Stomach (tissue), 9 donors: ENCODE data around the gene SMARCD2. TPM values are rescaled to one million over a fixed set of nuclear protein-coding genes. Genes with fewer than 3 reads are reported as not detected.

ENCODE experiments used
- DNase-seq, 2 donors: peaks; one replicate each; pipeline versions ENCODE4 v3.0.0 to v3.0.0-alpha.2; 2013 to 2019
- H3K27ac ChIP-seq, 5 donors: fragments of 200-600 bp in 4 of 5; sonication (generic) in 4 of 5; one replicate each; pipeline ENCODE4 v1.5.1; 2013 to 2019; ENCODE audit warnings: mild to moderate bottlenecking in 1 of 5, moderate library complexity in 1 of 5
- H3K27me3 ChIP-seq, 3 donors: fragments of 200-600 bp; sonication (generic); one replicate each; pipeline ENCODE4 v1.5.1; 2017 to 2019; ENCODE audit warnings: mixed run types in 1 of 3
- H3K36me3 ChIP-seq, 4 donors: fragments of 200-600 bp; sonication (generic); 1 replicate in 3 of 4; 2 replicates in 1 of 4; pipeline ENCODE4 v1.5.1; 2016 to 2019
- H3K4me1 ChIP-seq, 4 donors: fragments of 200-600 bp; sonication (generic); one replicate each; pipeline ENCODE4 v1.5.1; 2016 to 2019
- H3K4me3 ChIP-seq, 4 donors: fragments of 200-600 bp; sonication (generic) in 3 of 4; one replicate each; pipeline ENCODE4 v1.5.1; 2016 to 2019; ENCODE audit warnings: mild to moderate bottlenecking in 1 of 4
- H3K9me3 ChIP-seq, 4 donors: fragments of 200-600 bp; sonication (generic); one replicate each; pipeline ENCODE4 v1.5.1; 2016 to 2019
- EP300 ChIP-seq: sonication (generic); formaldehyde crosslinking; IDR thresholded peaks from one replicate; pipeline ENCODE4 v1.6.1; 2017; ENCODE audit warnings: antibody characterized with exemption
- POLR2A ChIP-seq, 4 donors: fragments of 450-650 bp; IDR thresholded peaks; one replicate each; pipeline ENCODE4 v1.6.1; 2016; ENCODE audit warnings: antibody characterized with exemption in 4 of 4, control low read depth in 2 of 4, mild to moderate bottlenecking in 1 of 4, moderate library complexity in 1 of 4
- POLR2AphosphoS5 ChIP-seq, 3 donors: sonication (generic); formaldehyde crosslinking; IDR thresholded peaks; one replicate each; pipeline ENCODE4 v1.6.1; 2016; ENCODE audit warnings: antibody characterized with exemption in 3 of 3
- WGBS, 5 donors: extraction: QIAGEN DNeasy Blood & Tissue Kit in 3 of 5; methylation state at CpG; one replicate each; pipeline versions ENCODE4 v1.1.5 to v1.1.7; 2013 to 2018; 5-methylcytosine and 5-hydroxymethylcytosine counted together
- intact Hi-C: fragments of 100-400 bp; cut with DNase I; formaldehyde crosslinking; loops from one replicate; pipeline ENCODE4 v1.15.1; 2023; ENCODE audit warnings: low total_unique reads
- polyA plus RNA-seq, 3 donors: library from polyadenylated mRNA; stranded (reverse); fragments of 200-250 nt; gene quantifications; one replicate each; pipeline ENCODE4 v1.2.3, GENCODE V29; 2013
- small RNA-seq, 4 donors: library from RNA; depleted of rRNA; stranded (forward); fragments of <200 nt; gene quantifications; one replicate each; pipeline ENCODE3, GENCODE V24; 2016
- total RNA-seq, 5 donors: library from RNA; depleted of rRNA; stranded (reverse); fragments of >200 nt; gene quantifications; one replicate each; pipeline versions ENCODE4 v1.1.0 to v1.2.3, GENCODE V29; 2014 to 2016
- TF ChIP-seq, protein P1 (sequence below), 7 experiments: fragments of 450-650 bp in 4 of 7; fragments of 200-600 bp in 3 of 7; sonication (generic) in 3 of 7; IDR thresholded peaks; one replicate each; pipeline ENCODE4 v1.5.1; 2016 to 2019; ENCODE audit warnings: antibody characterized with exemption in 7 of 7, control low read depth in 2 of 7, mild to moderate bottlenecking in 1 of 7
- donor health status: healthy with polysubstance abuse.
- donor health status: Bipolar disorder and iron deficiency.
- donor health status: healthy.

The SMARCD2 gene
- total and polyA plus RNA-seq, 8 donors: 65.1 to 244 (median 94.5) TPM

- TF ChIP-seq, protein P1, sequence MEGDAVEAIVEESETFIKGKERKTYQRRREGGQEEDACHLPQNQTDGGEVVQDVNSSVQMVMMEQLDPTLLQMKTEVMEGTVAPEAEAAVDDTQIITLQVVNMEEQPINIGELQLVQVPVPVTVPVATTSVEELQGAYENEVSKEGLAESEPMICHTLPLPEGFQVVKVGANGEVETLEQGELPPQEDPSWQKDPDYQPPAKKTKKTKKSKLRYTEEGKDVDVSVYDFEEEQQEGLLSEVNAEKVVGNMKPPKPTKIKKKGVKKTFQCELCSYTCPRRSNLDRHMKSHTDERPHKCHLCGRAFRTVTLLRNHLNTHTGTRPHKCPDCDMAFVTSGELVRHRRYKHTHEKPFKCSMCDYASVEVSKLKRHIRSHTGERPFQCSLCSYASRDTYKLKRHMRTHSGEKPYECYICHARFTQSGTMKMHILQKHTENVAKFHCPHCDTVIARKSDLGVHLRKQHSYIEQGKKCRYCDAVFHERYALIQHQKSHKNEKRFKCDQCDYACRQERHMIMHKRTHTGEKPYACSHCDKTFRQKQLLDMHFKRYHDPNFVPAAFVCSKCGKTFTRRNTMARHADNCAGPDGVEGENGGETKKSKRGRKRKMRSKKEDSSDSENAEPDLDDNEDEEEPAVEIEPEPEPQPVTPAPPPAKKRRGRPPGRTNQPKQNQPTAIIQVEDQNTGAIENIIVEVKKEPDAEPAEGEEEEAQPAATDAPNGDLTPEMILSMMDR (IDR thresholded peaks at IDR 0.05): no peak
- TF ChIP-seq POLR2A (IDR thresholded peaks at IDR 0.05): no peak
- no peak for TF ChIP-seq POLR2AphosphoS5 (IDR thresholded peaks at IDR 0.05)
- TF ChIP-seq EP300: no peak
- no peaks in the 10 kb centered on the region for H3K9me3 ChIP-seq
- no peak overlapping the region for H3K27ac ChIP-seq
- H3K36me3 ChIP-seq: peaks cover 27 to 90% (median 69%) of the 10 kb centered on the region in 4 donors
- H3K4me1 ChIP-seq: peaks cover 0 to 39% (median 16%) of the 10 kb centered on the region in 4 donors
- DNase-seq: no peak
- no peak overlapping the region for H3K4me3 ChIP-seq
- WGBS, 5 donors: 92 to 96% (median 95%) methylated on average over 13 of the region's 13 CpGs
- intact Hi-C loops: no loop called here
- no peaks in the 10 kb centered on the region for H3K27me3 ChIP-seq
Observed at GRCh38 chr17:63786971-63787711, 55.3 kb downstream of the SMARCD2 start.

- Histone ChIP-seq H3K27ac (no peak overlapping the region), H3K9me3 (no peaks in the 10 kb centered on the region), H3K36me3 (peaks cover 27 to 83% (median 60%) of the 10 kb centered on the region in 4 donors), H3K4me3 (no peak overlapping the region), H3K4me1 (peaks cover under 1 to 49% (median 25%) of the 10 kb centered on the region in 4 donors), H3K27me3 (no peaks in the 10 kb centered on the region)
- intact Hi-C loops: no loop called here
- WGBS, 5 donors: 96 to 100% (median 100%) methylated on average over 1 of the region's 1 CpG
- TF ChIP-seq POLR2A (IDR thresholded peaks at IDR 0.05) (no peak), EP300 (no peak), POLR2AphosphoS5 (IDR thresholded peaks at IDR 0.05) (no peak)
- TF ChIP-seq, protein P1 (IDR thresholded peaks at IDR 0.05): no peak
- DNase-seq: no peak
Observed at GRCh38 chr17:63786117-63786516, 56.4 kb downstream of the SMARCD2 start.

- DNase-seq: no peak
- peaks cover 6 to 55% (median 30%) of the 10 kb centered on the region in 4 donors for H3K4me1 ChIP-seq
- no peak overlapping the region for H3K4me3 ChIP-seq
- no peaks in the 10 kb centered on the region for H3K9me3 ChIP-seq
- H3K27ac ChIP-seq: no peak overlapping the region
- 84 to 100% (median 90%) methylated on average over 1 of the region's 1 CpG for WGBS, 5 donors
- intact Hi-C loops: no loop called here
- no peaks in the 10 kb centered on the region for H3K27me3 ChIP-seq
- H3K36me3 ChIP-seq: peaks cover 24 to 77% (median 56%) of the 10 kb centered on the region in 4 donors
- no peak for TF ChIP-seq EP300
- TF ChIP-seq POLR2A (IDR thresholded peaks at IDR 0.05): no peak
- no peak for TF ChIP-seq POLR2AphosphoS5 (IDR thresholded peaks at IDR 0.05)
- TF ChIP-seq, protein P1 (IDR thresholded peaks at IDR 0.05): no peak
Observed at GRCh38 chr17:63785556-63785955, 56.9 kb downstream of the SMARCD2 start.

GRCh38 chr17:63783522-63783921, 59.0 kb downstream of the SMARCD2 start:
- WGBS, 5 donors: 79 to 87% (median 83%) methylated on average over 6 of the region's 6 CpGs
- Histone ChIP-seq H3K4me3 (no peak overlapping the region), H3K36me3 (peaks cover 14 to 59% (median 50%) of the 10 kb centered on the region in 4 donors), H3K9me3 (no peaks in the 10 kb centered on the region), H3K27me3 (no peaks in the 10 kb centered on the region), H3K4me1 (peaks cover 17 to 69% (median 44%) of the 10 kb centered on the region in 4 donors), H3K27ac (no peak overlapping the region)
- intact Hi-C loops: no loop called here
- no peak for DNase-seq
- TF ChIP-seq POLR2A (IDR thresholded peaks at IDR 0.05) (no peak), EP300 (no peak), POLR2AphosphoS5 (IDR thresholded peaks at IDR 0.05) (no peak)
- TF ChIP-seq, protein P1 (IDR thresholded peaks at IDR 0.05): no peak

Small RNA genes within 50 kb of the gene (small RNA-seq; reads per million reads assigned to genes)
- gene AC040958.1: 0 reads per million in 4 donors

Other genes with a start within 250 kb of the SMARCD2 start
- gene TACO1, start 241.8 kb downstream of the SMARCD2 start, total RNA-seq: 10 to 100 TPM in 3 of 5 donors, 1 to 10 TPM in 2; 7.0 to 26.6 (median 10.4) TPM
- 10 to 100 TPM; 18.9 to 20.9 (median 20.9) TPM for gene TACO1, start 241.8 kb downstream of the SMARCD2 start, polyA plus RNA-seq
- 10 to 100 TPM; 13.4 to 99.5 (median 28.5) TPM for gene MAP3K3, start 220.3 kb downstream of the SMARCD2 start, total RNA-seq
- 10 to 100 TPM in 2 of 3 donors, 1 to 10 TPM in 1; 9.3 to 16.9 (median 10.7) TPM for gene MAP3K3, start 220.3 kb downstream of the SMARCD2 start, polyA plus RNA-seq
- gene LIMD2, start 142.6 kb downstream of the SMARCD2 start, total RNA-seq: 10 to 100 TPM in 2 of 5 donors, 1 to 10 TPM in 3; 4.9 to 27.2 (median 9.6) TPM
- gene LIMD2, start 142.6 kb downstream of the SMARCD2 start, polyA plus RNA-seq: 10 to 100 TPM; 12.0 to 21.0 (median 20.2) TPM
- gene STRADA, start 100.9 kb downstream of the SMARCD2 start, total RNA-seq: 10 to 100 TPM; 15.8 to 56.2 (median 31.3) TPM
- gene STRADA, start 100.9 kb downstream of the SMARCD2 start, polyA plus RNA-seq: 10 to 100 TPM in 2 of 3 donors, 1 to 10 TPM in 1; 9.8 to 17.7 (median 12.6) TPM
- gene CCDC47, start 69.1 kb downstream of the SMARCD2 start, total RNA-seq: 100 to 1,000 TPM in 2 of 5 donors, 10 to 100 TPM in 3; 38.8 to 139 (median 69.4) TPM
- gene CCDC47, start 69.1 kb downstream of the SMARCD2 start, polyA plus RNA-seq: 10 to 100 TPM; 11.5 to 34.6 (median 18.5) TPM
- gene DDX42, start 68.5 kb downstream of the SMARCD2 start, total RNA-seq: 100 to 1,000 TPM; 182 to 346 (median 205) TPM
- gene DDX42, start 68.5 kb downstream of the SMARCD2 start, polyA plus RNA-seq: 10 to 100 TPM; 42.7 to 59.9 (median 52.7) TPM
- gene PSMC5, start 15.3 kb downstream of the SMARCD2 start, total RNA-seq: 100 to 1,000 TPM in 1 of 5 donors, 10 to 100 TPM in 4; 19.2 to 177 (median 80.1) TPM
- gene PSMC5, start 15.3 kb downstream of the SMARCD2 start, polyA plus RNA-seq: 100 to 1,000 TPM; 151 to 211 (median 153) TPM
- gene FTSJ3, start 15.0 kb downstream of the SMARCD2 start, total RNA-seq: 10 to 100 TPM in 4 of 5 donors, 1 to 10 TPM in 1; 3.5 to 54.0 (median 38.6) TPM
- 10 to 100 TPM; 12.2 to 14.4 (median 13.4) TPM for gene FTSJ3, start 15.0 kb downstream of the SMARCD2 start, polyA plus RNA-seq
- gene CSH2, start 31.0 kb upstream of the SMARCD2 start, total RNA-seq: not detected
- gene CSH2, start 31.0 kb upstream of the SMARCD2 start, polyA plus RNA-seq: not detected
- gene GH2, start 39.3 kb upstream of the SMARCD2 start, total RNA-seq: not detected
- gene GH2, start 39.3 kb upstream of the SMARCD2 start, polyA plus RNA-seq: not detected
- not detected for gene CSH1, start 53.9 kb upstream of the SMARCD2 start, total RNA-seq
- not detected for gene CSH1, start 53.9 kb upstream of the SMARCD2 start, polyA plus RNA-seq
- gene CSHL1, start 68.6 kb upstream of the SMARCD2 start, total RNA-seq: not detected
- not detected for gene CSHL1, start 68.6 kb upstream of the SMARCD2 start, polyA plus RNA-seq
- not detected for gene GH1, start 76.2 kb upstream of the SMARCD2 start, total RNA-seq
- gene GH1, start 76.2 kb upstream of the SMARCD2 start, polyA plus RNA-seq: not detected
- gene CD79B, start 89.6 kb upstream of the SMARCD2 start, total RNA-seq: 1 to 10 TPM in 2 of 5 donors, not detected in 3; 4.8 to 5.3 TPM
- gene CD79B, start 89.6 kb upstream of the SMARCD2 start, polyA plus RNA-seq: 1 to 10 TPM; 1.7 to 9.7 (median 8.1) TPM
- 1 to 10 TPM in 3 of 5 donors, not detected in 2; 1.2 to 2.7 (median 2.4) TPM for gene SCN4A, start 130.2 kb upstream of the SMARCD2 start, total RNA-seq
- gene SCN4A, start 130.2 kb upstream of the SMARCD2 start, polyA plus RNA-seq: under 1 TPM; 0.05 to 0.31 (median 0.19) TPM
- gene PRR29, start 155.7 kb upstream of the SMARCD2 start, total RNA-seq: under 1 TPM in 1 of 5 donors, not detected in 4; 0.92 TPM
- under 1 TPM in 2 of 3 donors, not detected in 1; 0.08 to 0.50 TPM for gene PRR29, start 155.7 kb upstream of the SMARCD2 start, polyA plus RNA-seq
- gene ICAM2, start 177.9 kb upstream of the SMARCD2 start, total RNA-seq: 10 to 100 TPM in 1 of 5 donors, 1 to 10 TPM in 2, not detected in 2; 4.7 to 25.3 (median 9.9) TPM
- gene ICAM2, start 177.9 kb upstream of the SMARCD2 start, polyA plus RNA-seq: 10 to 100 TPM in 2 of 3 donors, 1 to 10 TPM in 1; 8.2 to 15.4 (median 11.5) TPM